Measurements from ENCODE around the gene TTBK2. TPM values are rescaled to one million over a fixed set of nuclear protein-coding genes. Genes with fewer than 3 reads are reported as not detected.
"Not testable (repeated sequence)": the region's sequence is repeated elsewhere in the genome, so short reads cannot be mapped to it uniquely, and the experiment has no call there.

Gene TTBK2
- total RNA-seq, 1 experiment from 2014 or later = 18.6 TPM

- no peak for TF ChIP-seq STAT6 (CRISPR knock-in tag; conservative IDR thresholded peaks at IDR 0.05; ENCODE audit: low read depth)
- no peak for TF ChIP-seq ZSCAN18 (CRISPR knock-in tag; IDR thresholded peaks at IDR 0.05)
- TF ChIP-seq SP1 (CRISPR knock-in tag; conservative IDR thresholded peaks at IDR 0.05) = no peak
- no peak for TF ChIP-seq ZNF416 (CRISPR knock-in tag; IDR thresholded peaks at IDR 0.05)
- no peak for TF ChIP-seq RELA (CRISPR knock-in tag; IDR thresholded peaks at IDR 0.05; ENCODE audit: borderline replicate concordance)
- no peak for TF ChIP-seq ATF2 (CRISPR knock-in tag; IDR thresholded peaks at IDR 0.05; ENCODE audit: borderline replicate concordance, low read depth)
- no peak for TF ChIP-seq GTF2I (CRISPR knock-in tag; conservative IDR thresholded peaks at IDR 0.05)
- no peak for TF ChIP-seq NFE2L1 (CRISPR knock-in tag; IDR thresholded peaks at IDR 0.05)
Observed at GRCh38 chr15:42954291-42954690, 33.7 kb upstream of the TTBK2 start (continued).

GRCh38 chr15:42948898-42949297 is 28.3 kb upstream of the TTBK2 start:
- H3K9me3 Mint-ChIP-seq; ATAC-seq; POLR2A ChIA-PET; H3K4me1 Mint-ChIP-seq; CTCF ChIA-PET; H3K27me3 Mint-ChIP-seq (ENCODE audit: low read depth); DNase-seq (ENCODE audit: low spot score); H3K4me3 Mint-ChIP-seq; H3K27ac Mint-ChIP-seq: not testable (repeated sequence)
- H3K36me3 Mint-ChIP-seq = peaks cover 38% of the 10 kb centered on the region

- ATAC-seq (no peak), DNase-seq (ENCODE audit: low spot score) (no peak)
- H3K36me3 Mint-ChIP-seq = peaks cover 9% of the 10 kb centered on the region
- H3K27ac Mint-ChIP-seq = no peak overlapping the region
- no peaks in the 10 kb centered on the region for H3K27me3 Mint-ChIP-seq (ENCODE audit: low read depth)
- H3K9me3 Mint-ChIP-seq = peaks cover 6% of the 10 kb centered on the region; the same call in 1 of the 2 replicates
- H3K4me1 Mint-ChIP-seq = no peaks in the 10 kb centered on the region
- CTCF ChIA-PET = interaction anchor here (0.6 to 1.2 kb wide), 2 partner anchors 14 to 52 kb away, joined by 3 to 4 read pairs; no protein-coding TSS in a partner anchor
- TF ChIP-seq JAZF1 (CRISPR knock-in tag; IDR thresholded peaks at IDR 0.05) = no peak
- TF ChIP-seq ZNF138 (CRISPR knock-in tag; conservative IDR thresholded peaks at IDR 0.05) = no peak
- TF ChIP-seq TEAD1 (CRISPR knock-in tag; IDR thresholded peaks at IDR 0.05) = no peak
- TF ChIP-seq AR (CRISPR knock-in tag; IDR thresholded peaks at IDR 0.05) = no peak
- no peak for TF ChIP-seq ELF4 (CRISPR knock-in tag; IDR thresholded peaks at IDR 0.05; ENCODE audit: low read depth)
- TF ChIP-seq ZSCAN18 (CRISPR knock-in tag; IDR thresholded peaks at IDR 0.05) = no peak
- TF ChIP-seq ARID4B (CRISPR knock-in tag; IDR thresholded peaks at IDR 0.05; ENCODE audit: borderline replicate concordance) = no peak
- TF ChIP-seq RORB (CRISPR knock-in tag; IDR thresholded peaks at IDR 0.05) = no peak
- no peak for TF ChIP-seq SOX15 (CRISPR knock-in tag; IDR thresholded peaks at IDR 0.05)
- TF ChIP-seq GTF2I (CRISPR knock-in tag; conservative IDR thresholded peaks at IDR 0.05) = no peak
- no peak for TF ChIP-seq SMAD3 (CRISPR knock-in tag; IDR thresholded peaks at IDR 0.05; ENCODE audit: borderline replicate concordance)
- no peak overlapping the region for H3K4me3 Mint-ChIP-seq
- POLR2A ChIA-PET = no interaction called here
Observed at GRCh38 chr15:42940527-42940926, 19.9 kb upstream of the TTBK2 start.

All from WTC11 (cell line).